Motor neuron (in vitro differentiated cells): ENCODE data around the gene SEMA4A. TPM values are rescaled to one million over a fixed set of nuclear protein-coding genes. Genes with fewer than 3 reads are reported as not detected.
A peak's percentile ranks its signal among the peaks of the same experiment; 100 is the strongest.

Experiments used
- ATAC-seq, 8 experiments: fragments of 200-7000 bp; cut with Tn5 transposase; replicated peaks in 6 of 8; 2 replicates each; pipeline ENCODE4 v1.8.0; 2021; ENCODE audit warnings: mild to moderate bottlenecking in 8 of 8, moderate library complexity in 8 of 8
- H3K27ac ChIP-seq, 2 donors: fragments of 250-450 bp; sonication (Bioruptor Pico); 2 replicates each; pipeline ENCODE4 v1.9.0; 2021; ENCODE audit warnings: antibody characterized with exemption in 2 of 2, mild to moderate bottlenecking in 2 of 2, moderate library complexity in 1 of 2
- H3K4me1 ChIP-seq, 2 donors: fragments of 250-450 bp; sonication (Bioruptor Pico); replicated peaks in 1 of 2; 2 replicates each; pipeline ENCODE4 v1.6.1; 2021; ENCODE audit warnings: antibody characterized with exemption in 2 of 2, mild to moderate bottlenecking in 2 of 2, moderate library complexity in 1 of 2
- H3K4me3 ChIP-seq, 5 donors: fragments of 250-450 bp; sonication (Bioruptor Pico); 2 replicates each; pipeline ENCODE4 v1.9.0; 2021; ENCODE audit warnings: antibody characterized with exemption in 5 of 5, mild to moderate bottlenecking in 5 of 5, moderate library complexity in 4 of 5
- WGBS, 10 experiments: fragments of 450-650 bp; shearing (Covaris generic); methylation state at CpG; one replicate each; pipeline ENCODE4 v1.0.0; 2022; 5-methylcytosine and 5-hydroxymethylcytosine counted together
- in situ Hi-C, 9 experiments: fragments of 400-800 bp; cut with MboI; loops; one replicate each; pipeline ENCODE4 v1.15.0; 2021; ENCODE audit warnings: low sequenced_read_pairs in 9 of 9, low pct_unique_long_range_greater_than_20kb in 2 of 9; ENCODE audit not compliant: unreplicated experiment in 9 of 9
- total RNA-seq, 8 experiments: library from RNA; unstranded; fragments of 300-600 nt; gene quantifications; 2 replicates each; pipeline versions ENCODE4 v1.2.3 to v1.2.4, GENCODE V29; 2022

The SEMA4A gene
- total RNA-seq, 8 experiments from 2014 or later, result 0.85 to 6.1 (median 2.7) TPM

- peak in 1 of 8 experiments; percentile 5 for ATAC-seq
- Histone ChIP-seq H3K27ac (no peak overlapping the region), H3K4me1 (peaks cover 38 to 43% of the 10 kb centered on the region in 2 donors), H3K4me3 (no peak overlapping the region)
- WGBS, 10 experiments, result 50 to 90% (median 67%) methylated on average over 2 to 4 of the region's 9 CpGs; no CpG with 5 or more reads in 7 of the 10 experiments
- in situ Hi-C loops, result loop anchor here in 3 of 9 experiments (10.0 to 25.0 kb wide), 3 partner anchors 68 to 90 kb away; partner anchors contain the start of genes BGLAP (in 1 of the 3), PAQR6 (in 1 of the 3) and PMF1 (in 1 of the 3)
Observed at GRCh38 chr1:156146769-156147405, 6.5 kb upstream of the SEMA4A start.

- WGBS, 10 experiments, result 7 to 91% (median 80%) methylated on average over 1 to 5 of the region's 6 CpGs; no CpG with 5 or more reads in 5 of the 10 experiments
- Histone ChIP-seq H3K27ac (no peak overlapping the region), H3K4me3 (no peak overlapping the region), H3K4me1 (peaks cover 38 to 43% of the 10 kb centered on the region in 2 donors)
- in situ Hi-C loops, result loop anchor here in 3 of 9 experiments (10.0 to 25.0 kb wide), 3 partner anchors 67 to 89 kb away; partner anchors contain the start of genes BGLAP (in 1 of the 3), PAQR6 (in 1 of the 3) and PMF1 (in 1 of the 3)
- ATAC-seq, result no peak
Observed at GRCh38 chr1:156148216-156148615, 5.2 kb upstream of the SEMA4A start.

DNA sequence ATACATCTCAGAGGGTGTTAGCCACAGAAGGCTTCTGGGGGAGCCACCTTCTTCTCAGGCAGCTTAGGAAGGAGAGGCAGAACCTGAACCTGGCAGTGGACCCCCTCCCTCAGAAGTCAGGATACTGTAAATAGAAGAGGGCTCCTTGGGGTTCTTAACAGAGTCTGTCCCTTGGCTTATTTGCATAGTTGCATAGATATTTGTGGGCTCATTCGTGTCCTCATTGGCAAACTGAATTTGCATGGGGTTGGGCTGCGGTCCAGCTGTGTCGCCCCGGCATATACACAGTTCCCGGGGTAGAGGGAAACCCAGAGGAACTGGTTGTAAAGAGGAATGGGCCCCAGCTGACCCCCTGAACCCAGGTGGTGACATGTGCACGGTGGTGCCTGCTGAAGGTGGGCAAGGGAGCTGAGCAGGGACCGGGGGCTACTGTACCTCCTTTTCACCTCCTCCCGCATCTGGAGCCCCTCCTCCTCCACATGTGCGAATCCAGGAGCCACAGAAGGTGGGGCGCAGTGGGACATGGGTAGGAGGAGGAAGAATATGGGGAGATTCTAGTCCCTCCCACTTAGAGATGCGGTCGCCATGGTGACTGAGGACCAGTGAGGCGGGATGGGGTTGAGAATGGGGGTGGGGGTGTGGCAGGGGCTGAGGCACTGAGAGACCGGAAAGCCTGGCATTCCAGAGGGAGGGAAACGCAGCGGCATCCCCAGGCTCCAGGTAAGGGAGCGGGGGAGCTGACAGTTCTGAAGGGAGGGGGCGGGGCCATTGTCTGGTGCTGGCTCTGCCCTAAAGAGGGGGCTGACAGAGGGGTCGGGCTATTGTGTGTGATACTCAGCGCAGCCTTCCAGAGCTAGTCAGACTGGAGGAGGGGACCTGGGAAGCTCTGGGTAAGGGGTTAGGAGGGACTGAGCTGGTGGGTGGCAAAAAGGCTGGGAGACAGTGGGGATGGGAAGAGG is 3.7 kb upstream of the SEMA4A start:
- 6 to 87% (median 32%) methylated on average over 3 to 5 of the region's 20 CpGs; no CpG with 5 or more reads in 4 of the 10 experiments for WGBS, 10 experiments
- H3K27ac ChIP-seq, result no peak overlapping the region
- peak overlapping the region in 3 of 5 donors; percentile 6 to 10 (median 6) for H3K4me3 ChIP-seq
- peak in 5 of 8 experiments; percentile 30 to 76 (median 73) for ATAC-seq
- H3K4me1 ChIP-seq, result peaks cover 38 to 43% of the 10 kb centered on the region in 2 donors
- in situ Hi-C loops, result loop anchor here in 3 of 9 experiments (10.0 to 25.0 kb wide), 3 partner anchors 65 to 88 kb away; partner anchors contain the start of genes BGLAP (in 1 of the 3), PAQR6 (in 1 of the 3) and PMF1 (in 1 of the 3)

GRCh38 chr1:156150333-156151011 is 2.9 kb upstream of the SEMA4A start:
- ATAC-seq, result peak in 5 of 8 experiments; percentile 25 to 40 (median 31)
- in situ Hi-C loops, result no loop called here
- H3K27ac ChIP-seq, result no peak overlapping the region
- WGBS, 10 experiments, result 10 to 78% (median 39%) methylated on average over 2 to 5 of the region's 10 CpGs; no CpG with 5 or more reads in 5 of the 10 experiments
- H3K4me3 ChIP-seq, result peak overlapping the region in 2 of 5 donors; percentile 6
- H3K4me1 ChIP-seq, result peaks cover 38 to 43% of the 10 kb centered on the region in 2 donors

GRCh38 chr1:156151093-156151688 is 2.2 kb upstream of the SEMA4A start:
- WGBS, 10 experiments, result 31 to 100% (median 78%) methylated on average over 1 to 6 of the region's 6 CpGs; no CpG with 5 or more reads in 4 of the 10 experiments
- in situ Hi-C loops, result no loop called here
- Histone ChIP-seq H3K27ac (no peak overlapping the region), H3K4me1 (peaks cover 34 to 42% of the 10 kb centered on the region in 2 donors), H3K4me3 (no peak overlapping the region)
- ATAC-seq, result no peak

DNA sequence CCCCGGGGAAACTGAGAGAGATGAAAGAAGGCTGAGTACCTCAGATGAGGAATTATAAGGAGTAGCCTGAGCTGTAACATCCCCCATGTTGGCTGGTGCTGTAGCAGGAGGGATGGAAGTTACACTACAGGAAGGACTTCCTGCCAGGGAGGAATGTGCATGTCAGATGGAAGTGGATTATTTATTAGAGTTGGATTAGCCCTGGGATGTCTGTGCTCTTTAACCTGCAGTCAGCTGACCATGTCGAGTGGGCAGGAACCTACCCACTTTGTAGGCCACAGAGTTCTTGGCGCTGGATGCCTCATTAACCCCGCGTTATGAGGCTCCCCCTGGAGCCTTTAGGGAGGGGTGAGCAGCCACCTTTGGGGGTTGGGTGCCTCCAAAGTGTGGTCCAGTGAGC is 757 bp upstream of the SEMA4A start:
- H3K27ac ChIP-seq, result no peak overlapping the region
- WGBS, 10 experiments, result 59 to 100% (median 70%) methylated on average over 1 to 5 of the region's 5 CpGs; no CpG with 5 or more reads in 1 of the 10 experiments
- no peak overlapping the region for H3K4me3 ChIP-seq
- in situ Hi-C loops, result no loop called here
- no peak for ATAC-seq
- H3K4me1 ChIP-seq, result peaks cover 26 to 30% of the 10 kb centered on the region in 2 donors

DNA sequence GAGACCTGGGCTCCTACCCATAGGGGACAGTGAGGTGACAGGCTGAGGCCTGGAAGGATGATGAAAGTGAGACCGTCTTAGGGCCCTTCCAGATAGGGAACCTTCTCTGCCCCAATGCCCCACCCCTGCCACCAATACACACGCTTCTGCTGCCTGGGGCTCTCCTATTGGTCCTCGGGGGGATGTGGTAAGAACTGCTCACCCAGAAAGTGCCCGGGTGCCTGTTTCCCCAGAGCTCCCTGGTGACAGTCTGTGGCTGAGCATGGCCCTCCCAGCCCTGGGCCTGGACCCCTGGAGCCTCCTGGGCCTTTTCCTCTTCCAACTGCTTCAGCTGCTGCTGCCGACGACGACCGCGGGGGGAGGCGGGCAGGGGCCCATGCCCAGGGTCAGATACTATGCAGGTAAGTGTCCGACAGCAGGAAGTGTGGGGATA is 948 bp downstream of the SEMA4A start:
- no peak overlapping the region for H3K27ac ChIP-seq
- H3K4me1 ChIP-seq, result peaks cover 21% of the 10 kb centered on the region in 2 donors
- in situ Hi-C loops, result no loop called here
- no peak overlapping the region for H3K4me3 ChIP-seq
- no peak for ATAC-seq
- 30 to 89% (median 86%) methylated on average over 1 to 6 of the region's 11 CpGs; no CpG with 5 or more reads in 7 of the 10 experiments for WGBS, 10 experiments

DNA sequence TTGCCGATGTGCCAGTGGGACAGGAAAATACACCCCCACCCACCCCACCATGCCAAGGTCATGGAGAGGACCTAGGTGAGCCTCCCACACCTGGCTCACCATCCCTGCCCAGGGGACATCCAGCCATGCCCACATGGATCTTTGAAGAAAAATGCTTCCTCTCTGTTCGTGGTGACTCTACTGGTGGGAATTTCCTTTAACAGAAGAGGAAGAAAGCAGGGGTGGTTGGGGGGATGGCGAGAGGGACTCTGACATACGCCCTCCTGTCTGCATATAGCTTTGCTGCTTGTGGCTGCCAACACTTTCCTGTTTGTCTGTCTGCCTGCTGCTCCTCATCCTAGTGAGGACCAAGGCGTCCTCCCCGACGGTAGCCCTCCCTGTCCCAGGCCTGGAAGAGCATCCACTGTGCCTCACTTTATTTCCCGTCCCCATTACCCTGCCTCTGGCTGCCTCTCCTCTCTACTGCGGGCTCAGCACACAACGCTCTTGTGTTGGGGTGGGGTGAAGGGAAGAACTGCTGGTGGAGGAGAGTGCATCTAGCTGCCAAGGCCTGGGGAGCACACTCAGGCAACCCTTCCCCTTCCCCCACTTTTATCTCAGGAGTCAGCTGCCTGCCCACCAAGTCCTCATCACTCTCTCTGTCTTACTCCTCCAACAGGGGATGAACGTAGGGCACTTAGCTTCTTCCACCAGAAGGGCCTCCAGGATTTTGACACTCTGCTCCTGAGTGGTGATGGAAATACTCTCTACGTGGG is 2.5 kb downstream of the SEMA4A start:
- no peak overlapping the region for H3K4me3 ChIP-seq
- no peak overlapping the region for H3K27ac ChIP-seq
- in situ Hi-C loops, result no loop called here
- ATAC-seq, result no peak
- H3K4me1 ChIP-seq, result peaks cover 8 to 11% of the 10 kb centered on the region in 2 donors
- WGBS, 10 experiments, result 17 to 90% (median 72%) methylated on average over 1 to 10 of the region's 12 CpGs; no CpG with 5 or more reads in 1 of the 10 experiments

- WGBS, 10 experiments, result 43 to 90% (median 89%) methylated on average over 1 to 3 of the region's 3 CpGs; no CpG with 5 or more reads in 3 of the 10 experiments
- ATAC-seq, result no peak
- in situ Hi-C loops, result no loop called here
- Histone ChIP-seq H3K27ac (no peak overlapping the region), H3K4me1 (peaks cover 9 to 14% of the 10 kb centered on the region in 2 donors), H3K4me3 (no peak overlapping the region)
Observed at GRCh38 chr1:156157506-156157905, 4.1 kb downstream of the SEMA4A start.

DNA sequence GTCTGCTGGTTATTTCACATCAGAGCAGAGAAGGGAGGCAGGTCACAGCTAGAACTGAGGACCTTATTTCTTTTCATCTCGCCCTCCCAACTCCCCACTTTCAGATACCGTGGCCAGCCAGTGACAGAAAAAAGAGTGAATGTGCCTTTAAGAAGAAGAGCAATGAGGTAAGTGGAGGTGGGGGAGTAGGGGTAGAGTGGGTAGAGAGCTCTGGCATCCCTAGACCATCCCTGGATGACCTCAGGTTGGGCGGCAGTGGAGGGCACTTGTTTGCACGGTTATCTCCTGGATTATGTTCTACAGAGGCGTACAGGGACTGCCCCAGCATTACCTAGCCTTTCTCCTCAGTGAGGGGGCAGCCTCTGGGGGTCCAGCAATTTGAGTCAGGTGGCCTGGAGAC is 4.6 kb downstream of the SEMA4A start:
- Histone ChIP-seq H3K4me3 (no peak overlapping the region), H3K27ac (no peak overlapping the region), H3K4me1 (peaks cover 9 to 14% of the 10 kb centered on the region in 2 donors)
- in situ Hi-C loops, result no loop called here
- 57 to 100% (median 83%) methylated on average over 1 to 5 of the region's 5 CpGs; no CpG with 5 or more reads in 5 of the 10 experiments for WGBS, 10 experiments
- no peak for ATAC-seq

GRCh38 chr1:156160000-156160742 is 6.8 kb downstream of the SEMA4A start:
- Histone ChIP-seq H3K27ac (peak overlapping the region in 1 of 2 donors; percentile 41), H3K4me3 (peak overlapping the region; percentile 19 to 32 (median 30)), H3K4me1 (peaks cover 9 to 14% of the 10 kb centered on the region in 2 donors)
- peak in 1 of 8 experiments; percentile 7 for ATAC-seq
- in situ Hi-C loops, result no loop called here
- WGBS, 10 experiments, result 67 to 100% (median 76%) methylated on average over 1 to 9 of the region's 13 CpGs; no CpG with 5 or more reads in 1 of the 10 experiments
